SK-N-SH treated with all-trans-retinoic acid at 6 μM for 48 hours (cell line): Measurements from ENCODE around the gene NAALADL2.

ENCODE experiments used
- ATAC-seq: fragments of 200-7000 bp; cut with Tn5 transposase; 3 replicates; pipeline ENCODE4 v1.9.1; 2020; ENCODE audit warnings: mild to moderate bottlenecking, moderate library complexity
- ARNTL ChIP-seq: fragments of 450-650 bp; formaldehyde crosslinking; IDR thresholded peaks from 2 replicates; pipeline ENCODE4 v1.5.0; 2020; ENCODE audit warnings: low read depth, mild to moderate bottlenecking, moderate library complexity, borderline replicate concordance
- BACH2 ChIP-seq: fragments of 250-450 bp; sonication (Bioruptor Pico); IDR thresholded peaks from 2 replicates; pipeline ENCODE4 v1.9.0; 2021; ENCODE audit warnings: mild to moderate bottlenecking, borderline replicate concordance
- CREB5 ChIP-seq: fragments of 250-450 bp; sonication (Bioruptor Pico); IDR thresholded peaks from 2 replicates; pipeline ENCODE4 v1.5.1; 2020; ENCODE audit warnings: low read depth, mild to moderate bottlenecking, moderate library complexity
- CSDC2 ChIP-seq: fragments of 250-450 bp; sonication (Bioruptor Pico); IDR thresholded peaks from 2 replicates; pipeline ENCODE4 v1.5.0; 2020; ENCODE audit warnings: mild to moderate bottlenecking, moderate library complexity
- GLIS3 ChIP-seq: fragments of 250-450 bp; sonication (Bioruptor Pico); IDR thresholded peaks from 2 replicates; pipeline ENCODE4 v1.5.0; 2020; ENCODE audit warnings: mild to moderate bottlenecking, moderate library complexity
- ISL1 ChIP-seq: fragments of 250-450 bp; sonication (Bioruptor Pico); IDR thresholded peaks from 2 replicates; pipeline ENCODE4 v2.1.2; 2022; ENCODE audit warnings: mild to moderate bottlenecking, moderate library complexity
- OSR1 ChIP-seq: fragments of 250-450 bp; sonication (Bioruptor Pico); IDR thresholded peaks from 2 replicates; pipeline ENCODE4 v1.8.0; 2022; ENCODE audit warnings: moderate library complexity, mild to moderate bottlenecking, inconsistent platforms
- POU6F1 ChIP-seq: fragments of 250-450 bp; sonication (Bioruptor Pico); IDR thresholded peaks from 2 replicates; pipeline ENCODE4 v1.8.0; 2021; ENCODE audit warnings: low read depth, mild to moderate bottlenecking, moderate library complexity, borderline replicate concordance
- PPARA ChIP-seq: fragments of 250-450 bp; sonication (Bioruptor Pico); IDR thresholded peaks from 2 replicates; pipeline ENCODE4 v1.5.0; 2020; ENCODE audit warnings: mild to moderate bottlenecking, borderline replicate concordance
- SNAI2 ChIP-seq: fragments of 250-450 bp; sonication (Bioruptor Pico); IDR thresholded peaks from 2 replicates; pipeline ENCODE4 v1.5.0; 2020; ENCODE audit warnings: mild to moderate bottlenecking, moderate library complexity
- TCF4 ChIP-seq: fragments of 250-450 bp; sonication (Bioruptor Pico); IDR thresholded peaks from 2 replicates; pipeline ENCODE4 v1.8.0; 2021; ENCODE audit warnings: mild to moderate bottlenecking, moderate library complexity, borderline replicate concordance
- TOX ChIP-seq: fragments of 250-450 bp; sonication (Bioruptor Pico); IDR thresholded peaks from 2 replicates; pipeline ENCODE4 v1.8.0; 2021; ENCODE audit warnings: mild to moderate bottlenecking, moderate library complexity, borderline replicate concordance
- ZC3H10 ChIP-seq: fragments of 250-450 bp; sonication (Bioruptor Pico); IDR thresholded peaks from 2 replicates; pipeline ENCODE4 v1.5.1; 2021; ENCODE audit warnings: mild to moderate bottlenecking, moderate library complexity
- ZFP3 ChIP-seq: fragments of 250-450 bp; sonication (Bioruptor Pico); IDR thresholded peaks from 2 replicates; pipeline ENCODE4 v1.5.0; 2020; ENCODE audit warnings: mild to moderate bottlenecking, moderate library complexity
- ZFP30 ChIP-seq: fragments of 450-650 bp; formaldehyde crosslinking; IDR thresholded peaks from 2 replicates; pipeline ENCODE4 v1.5.0; 2022; ENCODE audit warnings: mild to moderate bottlenecking, moderate library complexity
- ZNF565 ChIP-seq: fragments of 450-650 bp; formaldehyde crosslinking; conservative IDR thresholded peaks from 2 replicates; pipeline ENCODE4 v1.5.0; 2020; ENCODE audit warnings: low read depth, mild to moderate bottlenecking, moderate library complexity
- ZNF8 ChIP-seq: fragments of 450-650 bp; formaldehyde crosslinking; IDR thresholded peaks from 2 replicates; pipeline ENCODE4 v1.5.0; 2020; ENCODE audit warnings: mild to moderate bottlenecking, moderate library complexity
- TF ChIP-seq, protein P1 (sequence below): fragments of 250-450 bp; sonication (Bioruptor Pico); IDR thresholded peaks from 2 replicates; pipeline ENCODE4 v1.5.1; 2021; ENCODE audit warnings: mild to moderate bottlenecking, moderate library complexity
- TF ChIP-seq, protein P2 (sequence below): fragments of 250-450 bp; sonication (Bioruptor Pico); IDR thresholded peaks from 2 replicates; pipeline ENCODE4 v1.5.0; 2020; ENCODE audit warnings: mild to moderate bottlenecking, moderate library complexity
- TF ChIP-seq, protein P3 (sequence below): fragments of 250-450 bp; sonication (Bioruptor Pico); IDR thresholded peaks from 2 replicates; pipeline ENCODE4 v1.8.0; 2020; ENCODE audit warnings: mild to moderate bottlenecking, moderate library complexity, borderline replicate concordance

NAALADL2 gene

DNA sequence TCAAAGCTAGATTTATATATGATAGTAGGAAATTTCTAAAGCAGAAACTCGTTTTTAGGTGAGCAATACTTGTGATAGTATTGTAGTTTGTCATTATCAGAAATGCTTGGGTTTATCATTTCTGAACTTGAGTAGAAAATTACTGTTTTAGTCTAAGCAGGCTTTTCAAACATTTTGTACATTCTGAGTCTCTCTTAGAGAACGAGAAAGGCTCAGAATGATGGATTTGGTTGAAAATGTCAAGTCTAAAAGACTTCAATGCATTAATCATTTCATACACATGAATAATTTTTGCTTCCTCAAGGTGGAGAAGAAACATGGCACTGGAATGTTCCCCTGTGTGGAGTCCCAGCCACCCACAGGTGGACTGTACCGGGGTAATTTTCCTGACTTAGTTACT is 387.1 kb downstream of the NAALADL2 start:
- no peak for ATAC-seq
- TF ChIP-seq TCF4 (CRISPR knock-in tag) = no peak
- TF ChIP-seq ZFP30 (CRISPR knock-in tag) = no peak
- TF ChIP-seq SNAI2 (CRISPR knock-in tag) = no peak
- TF ChIP-seq ZFP3 (CRISPR knock-in tag) = no peak
- no peak for TF ChIP-seq GLIS3 (CRISPR knock-in tag)
- no peak for TF ChIP-seq ZC3H10
- TF ChIP-seq ARNTL = no peak
- no peak for TF ChIP-seq ISL1
- TF ChIP-seq BACH2 (CRISPR knock-in tag) = no peak

GRCh38 chr3:175246766-175247165 is 387.6 kb downstream of the NAALADL2 start:
- ATAC-seq = no peak
- no peak for TF ChIP-seq PPARA (CRISPR knock-in tag)
- TF ChIP-seq, protein P1, sequence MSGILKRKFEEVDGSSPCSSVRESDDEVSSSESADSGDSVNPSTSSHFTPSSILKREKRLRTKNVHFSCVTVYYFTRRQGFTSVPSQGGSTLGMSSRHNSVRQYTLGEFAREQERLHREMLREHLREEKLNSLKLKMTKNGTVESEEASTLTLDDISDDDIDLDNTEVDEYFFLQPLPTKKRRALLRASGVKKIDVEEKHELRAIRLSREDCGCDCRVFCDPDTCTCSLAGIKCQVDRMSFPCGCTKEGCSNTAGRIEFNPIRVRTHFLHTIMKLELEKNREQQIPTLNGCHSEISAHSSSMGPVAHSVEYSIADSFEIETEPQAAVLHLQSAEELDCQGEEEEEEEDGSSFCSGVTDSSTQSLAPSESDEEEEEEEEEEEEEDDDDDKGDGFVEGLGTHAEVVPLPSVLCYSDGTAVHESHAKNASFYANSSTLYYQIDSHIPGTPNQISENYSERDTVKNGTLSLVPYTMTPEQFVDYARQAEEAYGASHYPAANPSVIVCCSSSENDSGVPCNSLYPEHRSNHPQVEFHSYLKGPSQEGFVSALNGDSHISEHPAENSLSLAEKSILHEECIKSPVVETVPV (CRISPR knock-in tag) = no peak
- no peak for TF ChIP-seq ISL1
- no peak for TF ChIP-seq SNAI2 (CRISPR knock-in tag)
- no peak for TF ChIP-seq ZFP30 (CRISPR knock-in tag)
- no peak for TF ChIP-seq BACH2 (CRISPR knock-in tag)
- no peak for TF ChIP-seq CSDC2
- TF ChIP-seq CREB5 (CRISPR knock-in tag) = no peak
- TF ChIP-seq, all 23 proteins: peak for 0

DNA sequence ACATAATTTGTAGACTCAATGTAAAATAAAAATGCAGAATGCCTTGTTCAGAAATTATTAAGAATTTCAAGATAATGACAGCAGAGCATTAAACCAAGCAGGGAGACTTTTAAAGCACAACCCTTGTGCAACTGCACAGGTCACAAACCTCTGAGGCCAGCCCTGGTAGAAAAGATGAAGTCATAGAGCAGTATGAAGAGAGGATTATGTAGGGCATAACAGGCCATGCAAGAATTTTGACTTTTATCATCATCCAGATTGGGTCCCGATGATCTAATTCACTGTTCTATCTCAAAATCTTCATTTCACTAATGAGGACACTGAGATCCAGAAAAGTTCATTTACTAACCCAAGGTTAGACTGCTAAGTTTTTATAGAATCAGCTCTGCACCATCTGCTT is 388.5 kb downstream of the NAALADL2 start:
- TF ChIP-seq ZNF565 (CRISPR knock-in tag) (no peak), ARNTL (no peak), BACH2 (CRISPR knock-in tag) (no peak), POU6F1 (CRISPR knock-in tag) (no peak), ZC3H10 (no peak), TOX (no peak), SNAI2 (CRISPR knock-in tag) (no peak), GLIS3 (CRISPR knock-in tag) (no peak), CREB5 (CRISPR knock-in tag) (no peak), ZNF8 (no peak), CSDC2 (no peak), OSR1 (CRISPR knock-in tag) (no peak), ZFP3 (CRISPR knock-in tag) (no peak), PPARA (CRISPR knock-in tag) (no peak)
- TF ChIP-seq, protein P2, sequence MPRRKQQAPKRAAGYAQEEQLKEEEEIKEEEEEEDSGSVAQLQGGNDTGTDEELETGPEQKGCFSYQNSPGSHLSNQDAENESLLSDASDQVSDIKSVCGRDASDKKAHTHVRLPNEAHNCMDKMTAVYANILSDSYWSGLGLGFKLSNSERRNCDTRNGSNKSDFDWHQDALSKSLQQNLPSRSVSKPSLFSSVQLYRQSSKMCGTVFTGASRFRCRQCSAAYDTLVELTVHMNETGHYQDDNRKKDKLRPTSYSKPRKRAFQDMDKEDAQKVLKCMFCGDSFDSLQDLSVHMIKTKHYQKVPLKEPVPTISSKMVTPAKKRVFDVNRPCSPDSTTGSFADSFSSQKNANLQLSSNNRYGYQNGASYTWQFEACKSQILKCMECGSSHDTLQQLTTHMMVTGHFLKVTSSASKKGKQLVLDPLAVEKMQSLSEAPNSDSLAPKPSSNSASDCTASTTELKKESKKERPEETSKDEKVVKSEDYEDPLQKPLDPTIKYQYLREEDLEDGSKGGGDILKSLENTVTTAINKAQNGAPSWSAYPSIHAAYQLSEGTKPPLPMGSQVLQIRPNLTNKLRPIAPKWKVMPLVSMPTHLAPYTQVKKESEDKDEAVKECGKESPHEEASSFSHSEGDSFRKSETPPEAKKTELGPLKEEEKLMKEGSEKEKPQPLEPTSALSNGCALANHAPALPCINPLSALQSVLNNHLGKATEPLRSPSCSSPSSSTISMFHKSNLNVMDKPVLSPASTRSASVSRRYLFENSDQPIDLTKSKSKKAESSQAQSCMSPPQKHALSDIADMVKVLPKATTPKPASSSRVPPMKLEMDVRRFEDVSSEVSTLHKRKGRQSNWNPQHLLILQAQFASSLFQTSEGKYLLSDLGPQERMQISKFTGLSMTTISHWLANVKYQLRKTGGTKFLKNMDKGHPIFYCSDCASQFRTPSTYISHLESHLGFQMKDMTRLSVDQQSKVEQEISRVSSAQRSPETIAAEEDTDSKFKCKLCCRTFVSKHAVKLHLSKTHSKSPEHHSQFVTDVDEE (CRISPR knock-in tag) = no peak
- TF ChIP-seq, protein P3, sequence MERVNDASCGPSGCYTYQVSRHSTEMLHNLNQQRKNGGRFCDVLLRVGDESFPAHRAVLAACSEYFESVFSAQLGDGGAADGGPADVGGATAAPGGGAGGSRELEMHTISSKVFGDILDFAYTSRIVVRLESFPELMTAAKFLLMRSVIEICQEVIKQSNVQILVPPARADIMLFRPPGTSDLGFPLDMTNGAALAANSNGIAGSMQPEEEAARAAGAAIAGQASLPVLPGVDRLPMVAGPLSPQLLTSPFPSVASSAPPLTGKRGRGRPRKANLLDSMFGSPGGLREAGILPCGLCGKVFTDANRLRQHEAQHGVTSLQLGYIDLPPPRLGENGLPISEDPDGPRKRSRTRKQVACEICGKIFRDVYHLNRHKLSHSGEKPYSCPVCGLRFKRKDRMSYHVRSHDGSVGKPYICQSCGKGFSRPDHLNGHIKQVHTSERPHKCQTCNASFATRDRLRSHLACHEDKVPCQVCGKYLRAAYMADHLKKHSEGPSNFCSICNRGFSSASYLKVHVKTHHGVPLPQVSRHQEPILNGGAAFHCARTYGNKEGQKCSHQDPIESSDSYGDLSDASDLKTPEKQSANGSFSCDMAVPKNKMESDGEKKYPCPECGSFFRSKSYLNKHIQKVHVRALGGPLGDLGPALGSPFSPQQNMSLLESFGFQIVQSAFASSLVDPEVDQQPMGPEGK (CRISPR knock-in tag) = no peak
- TF ChIP-seq, protein P1 (CRISPR knock-in tag) = no peak

More for the DNA sequence above, 388.5 kb downstream of the NAALADL2 start:
- ATAC-seq = no peak
